GM21423 (cell line): ENCODE data around the gene SEMA5B.

Source experiments
- ATAC-seq: cut with Tn5 transposase; IDR thresholded peaks from one replicate; pipeline ENCODE4 v1.9.1; 2021; ENCODE audit warnings: mild to moderate bottlenecking, moderate library complexity; ENCODE audit not compliant: unreplicated experiment

The SEMA5B gene

GRCh38 chr3:123025642-123026521 lies 1.7 kb downstream of the SEMA5B start:
- ATAC-seq: no peak

- ATAC-seq: no peak
Observed at GRCh38 chr3:123024056-123024455, 3.5 kb downstream of the SEMA5B start.

GRCh38 chr3:123021996-123022510 lies 5.5 kb downstream of the SEMA5B start:
- no peak for ATAC-seq

- no peak for ATAC-seq
Observed at GRCh38 chr3:123021388-123021787, 6.2 kb downstream of the SEMA5B start.

- no peak for ATAC-seq
Observed at GRCh38 chr3:123020709-123021108, 6.9 kb downstream of the SEMA5B start.

- no peak for ATAC-seq
Observed at GRCh38 chr3:123019591-123019990, 8.0 kb downstream of the SEMA5B start.

- ATAC-seq: no peak
Observed at GRCh38 chr3:123019161-123019560, 8.4 kb downstream of the SEMA5B start.

- no peak for ATAC-seq
Observed at GRCh38 chr3:123018683-123019082, 8.9 kb downstream of the SEMA5B start.

GRCh38 chr3:123015596-123015995 lies 12.0 kb downstream of the SEMA5B start:
- no peak for ATAC-seq

- no peak for ATAC-seq
Observed at GRCh38 chr3:123013876-123014275, 13.7 kb downstream of the SEMA5B start.

- no peak for ATAC-seq
Observed at GRCh38 chr3:123012652-123013051, 14.9 kb downstream of the SEMA5B start.

- no peak for ATAC-seq
Observed at GRCh38 chr3:123011447-123011846, 16.1 kb downstream of the SEMA5B start.

- no peak for ATAC-seq
Observed at GRCh38 chr3:123008840-123009239, 18.7 kb downstream of the SEMA5B start.

- ATAC-seq: no peak
Observed at GRCh38 chr3:123006609-123007008, 21.0 kb downstream of the SEMA5B start.

- ATAC-seq: no peak
Observed at GRCh38 chr3:123005291-123005690, 22.3 kb downstream of the SEMA5B start.

GRCh38 chr3:123004201-123004918 lies 23.2 kb downstream of the SEMA5B start:
- no peak for ATAC-seq

- ATAC-seq: no peak
Observed at GRCh38 chr3:123002749-123003497, 24.6 kb downstream of the SEMA5B start.

GRCh38 chr3:123002100-123002748 lies 25.3 kb downstream of the SEMA5B start:
- no peak for ATAC-seq

- ATAC-seq: no peak
Observed at GRCh38 chr3:122998856-122999255, 28.7 kb downstream of the SEMA5B start.

- ATAC-seq: no peak
Observed at GRCh38 chr3:122998206-122998605, 29.4 kb downstream of the SEMA5B start.
